Transverse colon (tissue), 4 donors: ENCODE measurements around the gene SEPHS1.

Source experiments
- CTCF ChIP-seq, 5 experiments: fragments of 200-600 bp in 3 of 5; fragments of 450-650 bp in 2 of 5; sonication (generic) in 3 of 5; IDR thresholded peaks; 1 replicate in 2 of 5; 2 replicates in 3 of 5; pipeline ENCODE4 v1.5.1; 2016 to 2017; ENCODE audit warnings: antibody characterized with exemption in 5 of 5, inconsistent platforms in 3 of 5, mild to moderate bottlenecking in 2 of 5, moderate library complexity in 1 of 5
- EP300 ChIP-seq: sonication (generic); formaldehyde crosslinking; IDR thresholded peaks from one replicate; pipeline ENCODE4 v1.6.1; 2017; ENCODE audit warnings: antibody characterized with exemption, low read depth
- POLR2A ChIP-seq: fragments of 450-650 bp; IDR thresholded peaks from one replicate; pipeline ENCODE4 v1.6.1; 2016; ENCODE audit warnings: antibody characterized with exemption, mild to moderate bottlenecking, moderate library complexity
- POLR2AphosphoS5 ChIP-seq, 3 donors: sonication (generic); formaldehyde crosslinking; IDR thresholded peaks; one replicate each; pipeline ENCODE4 v1.6.1; 2016; ENCODE audit warnings: antibody characterized with exemption in 3 of 3

- TF ChIP-seq CTCF (IDR thresholded peaks at IDR 0.05), result no peak
- no peak for TF ChIP-seq POLR2A
- no peak for TF ChIP-seq EP300
- no peak for TF ChIP-seq POLR2AphosphoS5 (IDR thresholded peaks at IDR 0.05)
Observed at GRCh38 chr10:13365243-13365642, 17.1 kb upstream of the SEPHS1 start.
